Liver (tissue), 9 donors: ENCODE measurements around the gene NEK5. TPM values are rescaled to one million over a fixed set of nuclear protein-coding genes. Genes with fewer than 3 reads are reported as not detected.

Experiments
- DNase-seq: peaks from one replicate; pipeline ENCODE4 v3.0.0-alpha.2; 2017; ENCODE audit warnings: low spot score
- H3K27ac ChIP-seq, 2 donors: one replicate each; pipeline ENCODE4 v1.7.0; 2013; ENCODE audit warnings: inconsistent platforms in 2 of 2, low read length in 2 of 2, control low read depth in 1 of 2, low read depth in 1 of 2, mild to moderate bottlenecking in 1 of 2
- H3K27me3 ChIP-seq, 4 donors: one replicate each; pipeline versions ENCODE4 v1.6.1 to v1.7.0; 2013; ENCODE audit warnings: low read length in 3 of 4, inconsistent platforms in 1 of 4, mild to moderate bottlenecking in 1 of 4, moderate library complexity in 1 of 4; ENCODE audit not compliant: control insufficient read depth in 4 of 4, insufficient read depth in 4 of 4
- H3K36me3 ChIP-seq, 4 donors: one replicate each; pipeline versions ENCODE4 v1.6.1 to v1.7.0; 2013; ENCODE audit warnings: low read length in 3 of 4, mild to moderate bottlenecking in 3 of 4, low read depth in 1 of 4, moderate library complexity in 1 of 4; ENCODE audit not compliant: control insufficient read depth in 4 of 4, insufficient read depth in 3 of 4
- H3K4me1 ChIP-seq, 4 donors: one replicate each; pipeline versions ENCODE4 v1.6.1 to v1.7.0; 2013; ENCODE audit warnings: low read length in 3 of 4, mild to moderate bottlenecking in 3 of 4, moderate library complexity in 1 of 4; ENCODE audit not compliant: control insufficient read depth in 4 of 4, insufficient read depth in 4 of 4
- H3K4me3 ChIP-seq, 3 donors: one replicate each; pipeline versions ENCODE4 v1.6.1 to v1.7.0; 2013; ENCODE audit warnings: low read length in 3 of 3, control low read depth in 1 of 3, low read depth in 1 of 3, mild to moderate bottlenecking in 1 of 3
- H3K9ac ChIP-seq, 2 donors: one replicate each; pipeline ENCODE4 v1.7.0; 2013; ENCODE audit warnings: low read length in 2 of 2, mild to moderate bottlenecking in 2 of 2, moderate library complexity in 2 of 2, control low read depth in 1 of 2, low read depth in 1 of 2
- H3K9me3 ChIP-seq, 4 donors: one replicate each; pipeline versions ENCODE4 v1.6.1 to v1.7.0; 2013; ENCODE audit warnings: low read length in 3 of 4; ENCODE audit not compliant: control insufficient read depth in 4 of 4
- ATF3 ChIP-seq: IDR thresholded peaks from 2 replicates; pipeline ENCODE4 v1.6.1; 2016; ENCODE audit warnings: antibody characterized with exemption
- CTCF ChIP-seq: fragments of 150-350 bp; IDR thresholded peaks from 2 replicates; pipeline ENCODE4 v1.5.1; 2017; ENCODE audit warnings: improper control_type of control experiment, low read depth, low read length; ENCODE audit not compliant: missing input control
- EGR1 ChIP-seq, 2 donors: IDR thresholded peaks; 2 replicates each; pipeline ENCODE4 v1.6.1; 2016 to 2018; ENCODE audit warnings: antibody characterized with exemption in 2 of 2, low read depth in 2 of 2
- FOXA2 ChIP-seq: IDR thresholded peaks from 2 replicates; pipeline ENCODE4 v1.6.1; 2016; ENCODE audit warnings: antibody characterized with exemption
- HNF4A ChIP-seq, 2 donors: conservative IDR thresholded peaks; 2 replicates each; pipeline ENCODE4 v1.6.1; 2016; ENCODE audit warnings: antibody characterized with exemption in 2 of 2, mild to moderate bottlenecking in 2 of 2
- MAX ChIP-seq: IDR thresholded peaks from 2 replicates; pipeline ENCODE4 v1.6.1; 2016; ENCODE audit warnings: antibody characterized with exemption
- RAD21 ChIP-seq, 2 donors: IDR thresholded peaks; 2 replicates each; pipeline ENCODE4 v1.6.1; 2016; ENCODE audit warnings: antibody characterized with exemption in 2 of 2, mild to moderate bottlenecking in 2 of 2
- REST ChIP-seq: IDR thresholded peaks from 2 replicates; pipeline ENCODE4 v1.6.1; 2016; ENCODE audit warnings: antibody characterized with exemption, mild to moderate bottlenecking
- RXRA ChIP-seq, 2 donors: IDR thresholded peaks; 2 replicates each; pipeline ENCODE4 v1.6.1; 2017 to 2018; ENCODE audit warnings: antibody characterized with exemption in 2 of 2, mild to moderate bottlenecking in 1 of 2
- SP1 ChIP-seq: IDR thresholded peaks from 2 replicates; pipeline ENCODE4 v1.6.1; 2018; ENCODE audit warnings: antibody characterized with exemption, mild to moderate bottlenecking
- YY1 ChIP-seq: IDR thresholded peaks from 2 replicates; pipeline ENCODE4 v1.6.1; 2016; ENCODE audit warnings: antibody characterized with exemption, mild to moderate bottlenecking
- WGBS: extraction: QIAGEN DNeasy Blood & Tissue Kit; methylation state at CpG from one replicate; pipeline ENCODE4 v1.1.7; 2013; 5-methylcytosine and 5-hydroxymethylcytosine counted together
- polyA plus RNA-seq, 2 donors: library from polyadenylated mRNA; stranded (reverse) in 1 of 2; unstranded in 1 of 2; fragments of 200-250 nt in 1 of 2; fragments of >200 nt in 1 of 2; fragmentation: Nextera tagmentation in 1 of 2; extraction: Ambion mirVana in 1 of 2; gene quantifications; one replicate each; pipeline versions ENCODE4 v1.2.1 to v1.2.3, GENCODE V29; 2013 to 2015
- total RNA-seq, 2 donors: library from RNA; depleted of rRNA; stranded (reverse); fragments of >200 nt; gene quantifications; one replicate each; pipeline ENCODE4 v1.2.3, GENCODE V29; 2014
- donor health status: healthy.
- donor health status: healthy.
- donor health status: healthy.
- donor health status: healthy.
- donor health status: healthy.

Gene NEK5
- total and polyA plus RNA-seq, 4 donors: 0.08 to 0.63 (median 0.23) TPM; not detected in 1

- WGBS: 64% methylated on average over 8 of the region's 8 CpGs
- no peaks in the 10 kb centered on the region for H3K27me3 ChIP-seq
- H3K27ac ChIP-seq: no peak overlapping the region
- no peaks in the 10 kb centered on the region for H3K36me3 ChIP-seq
- H3K9me3 ChIP-seq: no peaks in the 10 kb centered on the region
- H3K4me3 ChIP-seq: no peak overlapping the region
- TF ChIP-seq EGR1 (IDR thresholded peaks at IDR 0.05; ENCODE audit: low read depth in 2 of 2): no peak
- TF ChIP-seq HNF4A (conservative IDR thresholded peaks at IDR 0.05): peak in 1 of 2 donors; percentile 15
- peaks cover 3 to 45% (median 29%) of the 10 kb centered on the region in 4 donors for H3K4me1 ChIP-seq
- DNase-seq: no peak
- H3K9ac ChIP-seq: no peak overlapping the region
Observed at GRCh38 chr13:52006523-52007245, 122.2 kb downstream of the NEK5 start.

GRCh38 chr13:52005841-52006522, 122.9 kb downstream of the NEK5 start:
- Histone ChIP-seq H3K9me3 (no peaks in the 10 kb centered on the region), H3K4me1 (peaks cover 3 to 44% (median 27%) of the 10 kb centered on the region in 4 donors), H3K36me3 (no peaks in the 10 kb centered on the region), H3K4me3 (no peak overlapping the region), H3K27ac (no peak overlapping the region), H3K9ac (no peak overlapping the region), H3K27me3 (no peaks in the 10 kb centered on the region)
- DNase-seq: no peak
- no peak for TF ChIP-seq SP1
- no peak for TF ChIP-seq REST
- TF ChIP-seq MAX: no peak
- TF ChIP-seq ATF3: no peak
- TF ChIP-seq CTCF: no peak
- TF ChIP-seq EGR1 (IDR thresholded peaks at IDR 0.05; ENCODE audit: low read depth in 2 of 2): no peak
- 91% methylated on average over 13 of the region's 13 CpGs for WGBS

GRCh38 chr13:52004511-52005170, 124.2 kb downstream of the NEK5 start:
- TF ChIP-seq RAD21 (IDR thresholded peaks at IDR 0.05) (peak in 1 of 2 donors; percentile 25), YY1 (no peak), MAX (no peak), HNF4A (conservative IDR thresholded peaks at IDR 0.05) (no peak), ATF3 (no peak), FOXA2 (no peak), RXRA (IDR thresholded peaks at IDR 0.05) (no peak)
- peaks cover 3 to 36% (median 20%) of the 10 kb centered on the region in 4 donors for H3K4me1 ChIP-seq
- H3K27ac ChIP-seq: no peak overlapping the region
- H3K4me3 ChIP-seq: no peak overlapping the region
- H3K9ac ChIP-seq: no peak overlapping the region
- no peaks in the 10 kb centered on the region for H3K9me3 ChIP-seq
- no peak for DNase-seq
- 82% methylated on average over 7 of the region's 7 CpGs for WGBS
- H3K36me3 ChIP-seq: no peaks in the 10 kb centered on the region
- no peaks in the 10 kb centered on the region for H3K27me3 ChIP-seq
